ENCODE measurements around the gene CAMTA1. TPM values are rescaled to one million over a fixed set of nuclear protein-coding genes. Genes with fewer than 3 reads are reported as not detected.
"Not testable (repeated sequence)": the region's sequence is repeated elsewhere in the genome, so short reads cannot be mapped to it uniquely, and the experiment has no call there.

Gene CAMTA1
- total RNA-seq, 1 donor from 2014 or later, result 63.8 TPM

DNA sequence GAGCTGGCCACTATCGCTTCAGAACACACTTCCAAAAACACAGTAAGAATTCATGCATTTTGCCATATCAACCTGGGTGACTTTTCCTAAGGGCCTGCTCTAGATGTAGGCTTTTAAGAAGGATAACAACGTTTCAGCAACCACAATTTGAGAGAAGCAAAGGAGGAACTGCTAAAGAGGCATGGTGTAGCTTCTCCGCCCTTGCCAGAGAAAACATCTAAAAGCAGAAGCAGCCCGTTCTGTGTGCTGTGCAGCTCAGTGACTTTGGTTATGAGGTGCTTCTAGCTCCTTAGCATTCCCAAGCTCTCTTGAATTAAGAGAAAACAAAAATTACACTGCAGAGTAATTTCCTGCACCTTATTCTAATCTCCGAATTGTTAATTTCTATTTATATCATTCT, 1001.5 kb downstream of the CAMTA1 start:
- no peak overlapping the region for H3K27ac Mint-ChIP-seq (ENCODE audit: unreplicated experiment)
- no peak for DNase-seq (ENCODE audit: low spot score)
- peaks cover 5% of the 10 kb centered on the region for H3K36me3 Mint-ChIP-seq (ENCODE audit: low read depth)
- H3K9me3 Mint-ChIP-seq (ENCODE audit: low read depth), result peaks cover 2% of the 10 kb centered on the region
- peaks cover 12% of the 10 kb centered on the region for H3K4me1 Mint-ChIP-seq (ENCODE audit: low read depth)
- TF ChIP-seq, protein P1, sequence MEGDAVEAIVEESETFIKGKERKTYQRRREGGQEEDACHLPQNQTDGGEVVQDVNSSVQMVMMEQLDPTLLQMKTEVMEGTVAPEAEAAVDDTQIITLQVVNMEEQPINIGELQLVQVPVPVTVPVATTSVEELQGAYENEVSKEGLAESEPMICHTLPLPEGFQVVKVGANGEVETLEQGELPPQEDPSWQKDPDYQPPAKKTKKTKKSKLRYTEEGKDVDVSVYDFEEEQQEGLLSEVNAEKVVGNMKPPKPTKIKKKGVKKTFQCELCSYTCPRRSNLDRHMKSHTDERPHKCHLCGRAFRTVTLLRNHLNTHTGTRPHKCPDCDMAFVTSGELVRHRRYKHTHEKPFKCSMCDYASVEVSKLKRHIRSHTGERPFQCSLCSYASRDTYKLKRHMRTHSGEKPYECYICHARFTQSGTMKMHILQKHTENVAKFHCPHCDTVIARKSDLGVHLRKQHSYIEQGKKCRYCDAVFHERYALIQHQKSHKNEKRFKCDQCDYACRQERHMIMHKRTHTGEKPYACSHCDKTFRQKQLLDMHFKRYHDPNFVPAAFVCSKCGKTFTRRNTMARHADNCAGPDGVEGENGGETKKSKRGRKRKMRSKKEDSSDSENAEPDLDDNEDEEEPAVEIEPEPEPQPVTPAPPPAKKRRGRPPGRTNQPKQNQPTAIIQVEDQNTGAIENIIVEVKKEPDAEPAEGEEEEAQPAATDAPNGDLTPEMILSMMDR (IDR thresholded peaks at IDR 0.05), result no peak
- H3K4me3 Mint-ChIP-seq (ENCODE audit: unreplicated experiment), result no peak overlapping the region
- H3K27me3 Mint-ChIP-seq (ENCODE audit: low read depth), result no peaks in the 10 kb centered on the region

DNA sequence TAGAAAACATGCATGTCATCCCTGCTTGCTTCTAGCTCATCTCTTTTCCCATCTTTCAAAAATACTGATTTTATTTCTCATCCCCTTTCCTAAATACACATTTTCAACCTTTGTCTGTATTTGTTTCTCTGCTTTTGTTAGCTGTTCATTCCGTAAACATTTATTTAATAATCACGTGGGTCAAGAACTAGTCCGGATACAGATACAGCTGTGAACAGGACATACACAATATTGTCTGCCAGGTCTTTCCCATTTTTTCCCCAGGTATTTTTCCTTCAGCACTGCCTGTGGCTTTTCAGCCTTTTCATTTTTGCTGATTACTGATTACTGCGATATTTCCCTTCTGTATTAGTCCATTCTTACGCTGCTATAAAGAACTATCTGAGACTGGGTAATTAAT, 1004.6 kb downstream of the CAMTA1 start:
- no peak overlapping the region for H3K4me3 Mint-ChIP-seq (ENCODE audit: unreplicated experiment)
- peaks cover 7% of the 10 kb centered on the region for H3K36me3 Mint-ChIP-seq (ENCODE audit: low read depth)
- H3K4me1 Mint-ChIP-seq (ENCODE audit: low read depth), result peaks cover 2% of the 10 kb centered on the region
- no peak overlapping the region for H3K27ac Mint-ChIP-seq (ENCODE audit: unreplicated experiment)
- TF ChIP-seq, protein P1 (IDR thresholded peaks at IDR 0.05), result no peak
- peaks cover 2% of the 10 kb centered on the region for H3K9me3 Mint-ChIP-seq (ENCODE audit: low read depth)
- H3K27me3 Mint-ChIP-seq (ENCODE audit: low read depth), result no peaks in the 10 kb centered on the region
- no peak for DNase-seq (ENCODE audit: low spot score)

DNA sequence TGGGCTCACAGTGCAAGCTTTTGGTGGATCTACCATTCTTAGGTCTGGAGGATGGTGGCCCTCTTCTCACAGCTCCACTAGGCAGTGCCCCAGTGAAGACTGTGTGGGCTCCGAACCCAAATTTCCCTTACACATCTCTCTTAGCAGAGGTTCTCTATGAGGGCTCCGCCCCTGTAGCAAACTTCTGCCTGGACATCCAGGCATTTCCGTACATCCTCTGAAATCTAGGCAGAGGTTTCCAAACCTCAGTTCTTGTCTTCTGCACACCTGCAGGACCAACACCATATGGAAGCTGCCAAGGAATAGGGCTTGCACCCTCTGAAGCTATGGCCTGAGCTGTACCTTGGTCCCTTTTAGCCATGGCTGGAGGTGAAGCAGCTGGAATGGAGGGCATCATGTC, 1005.8 kb downstream of the CAMTA1 start:
- H3K36me3 Mint-ChIP-seq (ENCODE audit: low read depth); H3K4me3 Mint-ChIP-seq (ENCODE audit: unreplicated experiment); H3K9me3 Mint-ChIP-seq (ENCODE audit: low read depth); H3K4me1 Mint-ChIP-seq (ENCODE audit: low read depth); DNase-seq (ENCODE audit: low spot score); H3K27me3 Mint-ChIP-seq (ENCODE audit: low read depth); H3K27ac Mint-ChIP-seq (ENCODE audit: unreplicated experiment): not testable (repeated sequence)

DNA sequence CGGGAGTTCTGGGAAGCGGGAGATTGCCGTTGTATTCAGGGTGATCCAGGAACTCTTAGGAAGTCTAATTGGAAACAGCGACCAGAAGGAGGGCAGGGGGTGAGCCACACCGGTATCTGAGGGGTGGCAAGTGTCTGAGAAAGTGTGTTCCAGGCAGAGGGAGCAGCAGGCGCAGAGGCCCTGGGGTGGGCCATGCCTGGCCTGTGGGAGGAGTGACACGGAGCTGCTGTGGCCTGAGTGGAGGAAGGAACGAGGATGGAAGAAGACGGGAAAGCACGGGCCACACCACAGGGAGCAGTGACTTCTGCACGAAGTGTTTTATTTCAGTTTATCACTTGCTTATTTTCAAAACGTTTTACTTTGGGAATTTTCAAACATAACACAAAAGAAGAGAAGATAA, 1010.2 kb downstream of the CAMTA1 start:
- no peaks in the 10 kb centered on the region for H3K4me1 Mint-ChIP-seq (ENCODE audit: low read depth)
- H3K27ac Mint-ChIP-seq (ENCODE audit: unreplicated experiment), result no peak overlapping the region
- H3K9me3 Mint-ChIP-seq (ENCODE audit: low read depth), result peaks cover 2% of the 10 kb centered on the region
- peaks cover 11% of the 10 kb centered on the region for H3K36me3 Mint-ChIP-seq (ENCODE audit: low read depth)
- H3K27me3 Mint-ChIP-seq (ENCODE audit: low read depth), result no peaks in the 10 kb centered on the region
- DNase-seq (ENCODE audit: low spot score), result no peak
- TF ChIP-seq, protein P1 (IDR thresholded peaks at IDR 0.05), result no peak
- no peak overlapping the region for H3K4me3 Mint-ChIP-seq (ENCODE audit: unreplicated experiment)

DNA sequence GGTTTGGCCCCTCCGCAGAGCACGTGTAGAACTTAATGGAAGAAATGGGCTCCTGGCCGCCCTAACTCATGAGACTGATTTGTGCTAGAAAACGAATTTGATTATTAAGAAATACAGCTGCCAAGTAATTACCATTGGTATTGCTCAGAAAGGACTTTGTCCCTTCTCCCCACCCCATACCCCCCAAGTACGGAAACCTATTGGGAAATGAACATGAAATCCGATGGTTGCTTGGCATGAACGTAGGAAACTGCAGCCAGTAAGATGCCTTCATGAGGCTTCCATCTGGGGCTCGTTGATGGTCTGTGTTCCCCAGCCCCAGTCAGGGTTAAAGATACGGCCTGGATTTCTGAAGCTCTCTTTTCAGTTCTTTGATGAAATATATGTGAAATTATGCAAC, 1020.2 kb downstream of the CAMTA1 start:
- no peaks in the 10 kb centered on the region for H3K9me3 Mint-ChIP-seq (ENCODE audit: low read depth)
- H3K27ac Mint-ChIP-seq (ENCODE audit: unreplicated experiment), result no peak overlapping the region
- no peak overlapping the region for H3K4me3 Mint-ChIP-seq (ENCODE audit: unreplicated experiment)
- TF ChIP-seq, protein P1 (IDR thresholded peaks at IDR 0.05), result no peak
- H3K27me3 Mint-ChIP-seq (ENCODE audit: low read depth), result no peaks in the 10 kb centered on the region
- peaks cover 5% of the 10 kb centered on the region for H3K36me3 Mint-ChIP-seq (ENCODE audit: low read depth)
- H3K4me1 Mint-ChIP-seq (ENCODE audit: low read depth), result peaks cover 2% of the 10 kb centered on the region
- DNase-seq (ENCODE audit: low spot score), result no peak

DNA sequence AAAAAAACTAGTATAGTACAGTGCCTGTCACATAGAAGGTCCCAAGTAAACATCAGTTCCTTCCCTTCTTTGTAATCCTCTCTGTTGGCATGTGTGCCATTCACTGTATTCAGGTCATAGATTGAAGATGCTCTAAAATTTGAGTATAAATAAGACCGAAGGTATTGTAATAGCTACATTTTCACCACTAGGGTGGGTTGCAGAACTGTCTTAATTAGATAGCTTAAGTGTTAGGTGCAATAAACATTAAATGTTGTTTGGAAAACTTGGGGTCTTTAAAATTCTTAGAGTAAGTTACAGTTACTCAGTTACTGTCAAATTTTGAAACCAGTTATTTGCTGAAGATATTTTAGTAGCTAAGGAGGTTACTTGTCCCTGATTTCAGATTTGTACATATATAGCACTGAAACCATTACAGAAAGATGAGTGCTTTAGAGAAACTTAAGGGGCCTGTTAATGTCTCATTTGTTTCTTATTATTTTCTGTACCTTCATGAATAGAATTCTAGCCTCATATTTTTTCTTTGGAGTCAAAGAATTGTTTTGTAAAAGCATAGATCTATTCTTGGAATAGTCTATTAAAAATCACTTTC, 1023.1 kb downstream of the CAMTA1 start:
- no peak overlapping the region for H3K4me3 Mint-ChIP-seq (ENCODE audit: unreplicated experiment)
- H3K4me1 Mint-ChIP-seq (ENCODE audit: low read depth), result peaks cover 3% of the 10 kb centered on the region
- DNase-seq (ENCODE audit: low spot score), result no peak
- H3K27ac Mint-ChIP-seq (ENCODE audit: unreplicated experiment), result no peak overlapping the region
- no peaks in the 10 kb centered on the region for H3K27me3 Mint-ChIP-seq (ENCODE audit: low read depth)
- TF ChIP-seq, protein P1 (IDR thresholded peaks at IDR 0.05), result peak; percentile 85
- H3K9me3 Mint-ChIP-seq (ENCODE audit: low read depth), result peaks cover 5% of the 10 kb centered on the region
- peaks cover 14% of the 10 kb centered on the region for H3K36me3 Mint-ChIP-seq (ENCODE audit: low read depth)
